Keratinocyte (primary cell): ENCODE results near the gene GPS1.

Experiments
- CTCF ChIP-seq, 3 experiments: IDR thresholded peaks in 1 of 3; conservative IDR thresholded peaks in 1 of 3; optimal IDR thresholded peaks in 1 of 3; 2 replicates in 2 of 3; 3 replicates in 1 of 3; pipeline versions ENCODE3 to v1.5.1; 2011; ENCODE audit warnings: low read length in 3 of 3, mild to moderate bottlenecking in 3 of 3, moderate library complexity in 2 of 3, control low read depth in 1 of 3, inconsistent platforms in 1 of 3; ENCODE audit not compliant: insufficient read depth in 2 of 3; ENCODE audit errors: extremely low read depth in 1 of 3
- EZH2 ChIP-seq: IDR thresholded peaks from one replicate; pipeline ENCODE4 v1.6.1; 2012; ENCODE audit warnings: inconsistent platforms, mild to moderate bottlenecking, low read length, moderate library complexity

GRCh38 chr17:82015311-82015971 lies 36.3 kb upstream of the GPS1 start:
- TF ChIP-seq CTCF (optimal IDR thresholded peaks at IDR 0.05 in 1 of 3, IDR thresholded peaks at IDR 0.05 in 1 of 3, conservative IDR thresholded peaks at IDR 0.05 in 1 of 3; ENCODE audit: extremely low read depth in 1 of 3, insufficient read depth in 2 of 3, low read length in 3 of 3) (no peak), EZH2 (no peak)
